ENCODE data around the gene SYNPO2.
"Not testable (repeated sequence)": the region's sequence is repeated elsewhere in the genome, so short reads cannot be mapped to it uniquely, and the experiment has no call there.

Gene SYNPO2

DNA sequence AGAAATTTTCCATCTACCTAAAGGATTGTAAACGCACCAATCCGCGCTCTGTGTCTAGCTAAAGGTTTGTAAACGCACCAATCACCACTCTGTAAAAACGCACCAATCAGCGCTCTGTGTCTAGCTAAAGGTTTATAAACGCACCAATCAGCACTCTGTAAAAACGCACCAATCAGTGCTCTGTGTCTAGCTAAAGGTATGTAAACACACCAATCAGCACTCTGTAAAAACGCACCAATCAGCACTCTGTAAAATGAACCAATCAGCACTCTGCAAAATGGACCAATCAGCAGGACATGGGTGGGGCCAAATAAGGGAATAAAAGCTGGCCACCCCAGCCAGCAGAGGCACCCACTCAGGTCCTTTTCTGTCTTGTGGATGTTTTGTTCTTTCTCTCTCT is 10.1 kb upstream of the SYNPO2 start:
- DNase-seq (ENCODE audit: low read depth in 3 of 3), result not testable (repeated sequence)

DNA sequence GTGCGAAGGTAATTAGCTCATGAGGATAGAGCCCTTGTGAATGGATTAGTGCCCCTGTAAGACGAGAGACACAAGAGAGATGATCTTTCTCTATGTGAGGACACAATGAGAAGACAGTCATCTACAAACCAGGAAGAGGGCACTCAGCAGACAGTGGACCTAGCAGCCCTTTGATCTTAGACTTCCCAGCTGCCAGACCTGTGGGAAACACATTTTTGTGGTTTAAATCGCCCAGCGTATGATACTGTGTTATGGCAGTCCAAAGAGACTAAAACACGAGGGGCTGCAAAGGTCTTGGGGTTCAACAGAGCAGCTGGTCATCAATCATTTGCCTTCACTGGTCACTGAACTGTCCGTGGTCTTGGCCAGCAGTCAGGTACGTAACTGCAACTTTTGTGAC is 9.2 kb upstream of the SYNPO2 start:
- DNase-seq (ENCODE audit: low read depth in 3 of 3), result no peak

DNA sequence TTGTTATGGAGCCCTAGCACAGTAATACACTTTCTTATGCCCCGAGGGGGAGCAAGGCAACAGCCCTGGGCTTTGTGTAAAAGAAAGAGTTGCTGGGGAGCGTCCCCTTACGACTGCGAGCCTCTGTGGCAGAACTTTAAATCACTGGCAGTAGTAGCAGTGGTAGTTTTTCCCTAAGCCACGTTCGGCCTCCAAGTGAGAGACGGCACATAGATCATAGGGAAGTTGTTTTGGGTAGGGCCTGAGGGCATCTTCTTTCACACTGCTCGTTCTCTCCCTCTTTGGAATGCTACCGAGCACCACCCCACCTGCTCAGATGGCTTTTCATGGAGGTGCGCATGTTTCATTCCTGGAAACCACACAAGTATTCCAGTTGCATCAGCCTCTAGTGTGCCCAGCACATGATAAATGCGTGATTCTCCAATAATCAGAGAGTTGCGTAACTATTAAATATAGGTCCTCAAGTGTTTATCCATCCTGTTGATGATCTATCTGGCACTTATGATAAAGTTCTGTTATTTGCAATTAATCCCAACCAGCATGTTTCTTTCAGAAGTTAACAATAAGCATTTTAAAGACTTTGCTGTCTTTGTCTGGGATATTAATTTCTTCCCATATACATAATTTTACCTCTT is 7.0 kb upstream of the SYNPO2 start:
- DNase-seq (ENCODE audit: low read depth in 3 of 3), result no peak

DNA sequence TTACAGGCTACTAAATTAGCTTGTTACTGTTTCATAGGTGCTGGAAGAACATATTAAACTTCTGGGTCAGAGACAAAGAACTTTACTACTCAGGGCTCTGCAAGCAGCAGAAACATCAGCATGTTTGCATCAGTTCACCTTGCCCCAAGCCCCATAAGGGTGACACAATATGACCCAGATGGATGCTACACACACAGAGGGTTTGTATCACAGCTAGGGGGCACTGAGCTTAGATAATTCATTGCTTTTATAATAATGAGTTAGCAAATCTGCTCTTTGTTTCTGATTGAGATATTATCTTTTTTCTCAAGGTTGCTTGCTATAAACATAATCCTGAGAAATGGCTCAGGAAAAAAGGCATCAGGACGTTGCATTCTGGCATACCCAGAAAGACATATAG is 4.8 kb upstream of the SYNPO2 start:
- no peak for DNase-seq (ENCODE audit: low read depth in 3 of 3)

DNA sequence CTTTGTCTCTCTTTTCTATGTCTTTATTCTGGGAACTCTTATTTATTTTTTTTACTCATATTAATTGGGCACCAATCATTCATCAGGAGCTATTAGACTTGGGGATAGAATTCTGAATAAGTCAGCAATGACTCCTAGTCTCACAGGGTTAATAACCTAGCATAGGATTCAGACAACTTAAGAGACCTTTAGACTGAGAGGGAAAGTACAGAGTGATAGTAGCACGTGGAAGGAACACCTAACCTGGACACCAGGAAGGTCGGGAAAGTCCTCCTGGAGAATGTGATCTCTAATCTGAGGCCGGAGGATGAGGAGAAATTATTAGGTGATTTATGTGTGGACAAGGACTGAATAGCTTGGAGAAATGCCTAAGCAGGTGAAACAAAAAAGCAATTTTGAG is 3.9 kb upstream of the SYNPO2 start:
- DNase-seq (ENCODE audit: low read depth in 3 of 3), result no peak

DNA sequence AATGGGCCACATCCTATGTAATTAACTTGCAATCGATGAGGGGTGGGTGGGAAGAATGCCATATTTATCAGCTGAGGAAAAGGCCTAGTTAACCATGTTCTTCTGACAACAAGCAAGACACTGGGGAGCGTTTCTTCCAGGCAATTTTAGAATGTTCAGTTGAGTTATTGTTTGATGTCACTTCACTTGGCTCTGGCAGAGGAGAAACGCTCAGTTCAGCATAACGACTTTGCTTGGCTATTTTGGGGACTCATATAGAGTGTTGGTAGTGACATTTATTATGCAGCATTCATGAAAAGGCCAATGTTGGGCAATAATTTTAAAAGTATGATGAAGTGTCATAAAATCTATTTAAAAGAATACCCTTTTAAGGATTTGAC is 648 bp downstream of the SYNPO2 start:
- DNase-seq (ENCODE audit: low read depth in 3 of 3), result no peak

DNA sequence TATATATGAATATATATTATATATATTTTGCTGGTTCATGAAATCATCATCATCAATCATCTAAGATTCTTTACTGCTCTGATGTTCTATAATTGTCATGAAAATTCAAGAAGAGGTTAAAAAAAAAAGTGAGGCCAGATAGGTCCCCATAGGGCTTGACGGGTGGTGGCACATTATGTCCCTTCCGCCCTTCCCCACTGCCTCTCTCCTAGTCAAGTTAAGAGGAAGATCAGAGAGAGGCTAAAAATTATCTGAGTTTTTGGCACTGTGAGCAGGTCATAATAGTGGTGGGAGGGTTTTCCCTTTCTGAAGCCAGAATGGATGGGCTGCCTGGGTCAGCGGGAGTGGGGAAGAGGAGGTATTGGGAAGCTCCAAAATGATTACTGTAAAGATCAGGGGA is 5.4 kb downstream of the SYNPO2 start:
- no peak for DNase-seq (ENCODE audit: low read depth in 3 of 3)

DNA sequence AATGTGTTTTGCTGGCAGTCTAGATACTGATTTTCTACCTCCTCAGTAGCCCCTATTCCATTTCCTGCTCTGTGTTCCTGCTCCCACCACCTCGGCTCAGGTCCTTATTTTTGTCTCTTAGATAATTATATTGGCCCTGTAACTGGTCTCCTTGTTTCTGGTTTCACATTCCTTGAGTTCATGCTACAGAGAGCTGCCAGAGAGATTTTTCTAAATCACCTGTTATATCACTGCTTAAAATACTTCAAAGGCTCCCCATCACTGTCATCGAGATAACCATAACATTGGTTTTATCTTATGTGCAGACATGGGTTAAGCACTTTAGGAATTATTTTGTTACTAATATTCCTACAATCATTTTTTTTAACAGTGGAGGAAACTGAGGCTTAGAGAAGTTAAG is 9.6 kb downstream of the SYNPO2 start:
- DNase-seq (ENCODE audit: low read depth in 3 of 3), result no peak

DNA sequence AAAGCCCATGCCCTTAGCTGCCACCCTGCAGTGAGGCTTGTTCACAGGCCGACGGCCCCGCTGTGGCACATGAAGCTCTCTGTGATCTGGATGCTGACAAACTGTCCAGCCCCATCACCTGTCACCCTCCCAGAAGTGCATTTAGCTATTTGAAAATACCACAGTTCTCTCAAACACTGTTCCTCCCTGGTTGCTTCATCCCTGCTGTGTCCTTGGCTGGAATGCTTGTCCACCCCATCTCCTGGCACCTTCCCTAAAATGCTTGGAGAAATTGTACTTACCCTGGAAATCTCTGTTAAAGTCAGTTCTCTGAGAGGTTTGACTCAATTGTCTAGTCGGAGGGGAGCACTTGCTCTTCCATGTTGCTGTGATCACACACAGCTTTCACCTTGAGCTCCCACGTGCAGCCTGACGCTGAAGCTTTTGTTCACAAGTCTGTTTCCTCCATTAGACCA is 10.1 kb downstream of the SYNPO2 start:
- no peak for DNase-seq (ENCODE audit: low read depth in 3 of 3)

DNA sequence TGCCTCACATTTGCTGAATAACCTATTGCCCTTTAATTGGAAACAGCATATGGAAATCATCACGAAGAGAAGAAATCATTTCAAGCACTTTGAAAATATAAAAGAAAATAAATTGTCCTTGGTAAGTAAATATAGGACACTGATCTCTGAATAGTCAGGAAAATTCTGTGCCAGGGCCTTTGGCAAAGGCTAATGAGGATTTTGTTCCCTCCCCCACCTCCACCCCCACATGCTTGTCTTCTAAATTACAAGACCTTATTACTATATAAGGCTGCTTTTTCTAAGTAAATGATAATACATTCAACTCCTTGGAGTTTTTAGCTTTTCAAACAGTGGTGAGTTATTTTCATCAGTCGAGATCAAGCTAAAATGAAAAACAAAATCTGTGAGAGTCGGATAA is 15.8 kb downstream of the SYNPO2 start:
- no peak for DNase-seq (ENCODE audit: low read depth in 3 of 3)

DNA sequence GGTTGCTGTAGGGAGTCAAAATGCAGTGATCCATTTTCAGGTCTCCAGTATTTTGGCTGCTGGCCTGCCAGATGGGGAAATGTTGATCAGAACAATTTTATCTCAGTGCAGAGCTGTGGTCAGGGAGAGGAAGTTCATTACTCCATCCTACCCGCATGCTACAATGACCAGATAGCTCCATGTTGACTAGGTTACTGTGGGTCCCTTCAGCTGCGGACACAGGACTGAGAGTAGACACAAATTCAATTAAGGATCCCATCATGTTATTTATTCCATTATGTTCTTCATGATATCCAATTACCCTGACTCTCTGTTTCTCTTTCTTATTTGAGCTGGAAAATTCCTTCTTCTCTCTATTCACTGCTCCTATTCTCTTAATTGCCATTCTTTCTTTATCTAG is 16.3 kb downstream of the SYNPO2 start:
- no peak for DNase-seq (ENCODE audit: low read depth in 3 of 3)

DNA sequence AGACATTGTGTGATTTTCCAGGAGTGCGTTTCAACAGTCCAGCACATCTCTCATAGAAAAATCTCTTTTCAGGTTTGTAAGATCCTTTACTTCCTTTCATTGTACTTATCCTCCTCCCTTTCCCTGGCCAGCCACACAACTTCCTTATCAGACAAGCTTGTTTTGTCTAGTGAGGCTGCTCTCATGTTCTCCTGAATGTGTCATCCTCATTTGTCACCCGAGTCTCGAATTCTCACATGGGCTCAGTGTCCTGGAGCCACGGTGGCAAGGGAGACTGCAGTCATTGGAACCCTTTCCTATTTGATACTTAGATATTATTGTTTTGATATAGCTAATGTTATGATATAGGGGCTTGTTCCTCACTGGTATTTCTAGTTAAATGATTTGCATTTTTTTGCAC is 16.9 kb downstream of the SYNPO2 start:
- no peak for DNase-seq (ENCODE audit: low read depth in 3 of 3)

DNA sequence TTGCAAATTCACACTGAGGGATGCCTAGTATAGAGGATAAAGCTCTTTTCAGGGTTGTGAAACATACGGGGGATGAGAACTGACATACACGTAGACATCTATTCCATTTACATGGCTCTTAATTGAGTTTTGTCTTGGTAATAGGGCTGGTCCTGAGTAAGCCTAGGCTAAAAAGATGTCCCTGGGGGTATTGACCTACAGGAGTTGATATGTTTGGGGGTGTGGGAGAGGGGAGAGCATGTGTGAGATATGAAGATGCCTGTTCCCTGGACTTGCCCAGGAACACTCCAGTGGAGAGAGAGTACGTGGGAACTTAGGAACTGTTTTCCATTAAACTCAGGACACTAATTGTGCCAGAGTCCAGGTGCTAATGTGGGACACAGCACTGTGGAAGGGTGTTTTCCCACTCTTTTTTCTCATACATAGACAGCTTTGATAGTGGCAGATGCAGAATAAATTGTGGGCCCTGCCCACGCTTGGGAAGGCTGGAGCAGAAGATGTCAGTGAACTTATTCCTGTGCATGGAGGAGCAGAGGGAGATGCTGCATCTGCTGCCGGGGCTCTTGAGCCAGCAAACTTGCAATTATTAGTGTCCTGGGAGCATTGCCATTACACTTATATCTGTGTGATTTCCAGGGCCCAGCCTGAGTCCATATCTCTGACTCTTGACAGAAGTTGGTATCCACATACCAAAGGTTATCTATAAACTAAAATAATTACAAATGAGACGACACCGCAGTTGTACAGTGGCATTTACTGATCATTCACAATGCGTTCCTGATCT is 20.7 kb downstream of the SYNPO2 start:
- DNase-seq (ENCODE audit: low read depth in 3 of 3), result no peak

DNA sequence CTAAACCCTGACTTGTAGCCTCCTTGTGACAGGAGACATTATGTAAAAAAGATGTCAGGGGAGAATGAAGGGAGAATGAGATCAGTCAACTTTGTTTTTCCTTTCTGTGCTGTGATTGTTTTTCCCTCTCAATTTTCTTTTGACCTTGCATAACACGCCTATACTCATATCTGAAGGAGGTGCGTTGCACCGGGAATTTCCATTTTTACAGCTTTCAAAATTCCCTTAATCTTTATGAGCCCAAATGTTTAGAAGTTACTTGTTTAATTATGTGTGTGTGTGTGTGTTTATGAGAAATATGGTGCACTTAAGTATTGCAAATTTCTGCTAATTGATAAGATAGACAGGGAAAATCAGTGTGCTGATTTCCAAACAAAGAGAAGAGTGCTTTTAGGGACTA is 21.6 kb downstream of the SYNPO2 start:
- DNase-seq (ENCODE audit: low read depth in 3 of 3), result no peak

DNA sequence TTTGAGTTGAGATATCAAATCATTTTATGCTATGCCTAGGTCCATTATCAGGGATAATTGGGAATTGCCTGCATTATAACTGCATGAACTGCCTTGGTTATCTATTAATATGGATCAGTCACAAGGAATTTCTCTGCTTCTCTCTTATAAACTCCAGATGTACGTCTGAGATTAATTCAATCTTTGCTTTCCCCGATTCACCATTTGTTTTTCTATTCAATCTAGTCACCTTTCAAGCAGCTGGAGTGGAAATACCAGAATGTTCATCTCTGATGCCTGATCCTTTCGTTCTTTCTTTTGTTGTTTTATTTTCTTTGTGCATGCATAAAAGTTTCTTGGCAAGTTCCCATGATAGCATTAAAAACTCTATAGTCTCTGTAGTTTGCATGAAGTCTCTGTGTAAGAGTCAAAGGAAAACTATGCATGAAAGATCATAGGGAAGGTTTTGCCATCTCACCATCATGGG is 22.6 kb downstream of the SYNPO2 start:
- no peak for DNase-seq (ENCODE audit: low read depth in 3 of 3)

DNA sequence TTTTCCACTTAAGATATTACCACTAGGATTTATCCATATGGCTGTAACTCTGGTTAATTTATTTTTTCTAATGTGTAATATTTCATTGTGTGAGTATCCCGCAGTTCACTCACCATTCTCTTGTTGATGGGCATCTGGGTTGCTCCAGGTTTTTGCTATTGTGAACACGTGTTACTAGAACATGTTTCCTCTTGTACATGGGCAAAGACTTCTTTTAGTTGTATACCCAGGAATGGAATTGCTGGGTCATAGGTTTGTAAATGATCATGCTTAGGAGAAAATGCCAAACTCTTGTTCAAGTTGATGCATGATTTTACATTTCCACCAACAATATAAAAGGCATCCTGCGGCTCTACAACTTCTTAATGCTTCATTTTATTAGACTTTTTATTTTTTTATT is 26.8 kb downstream of the SYNPO2 start:
- DNase-seq (ENCODE audit: low read depth in 3 of 3), result no peak

DNA sequence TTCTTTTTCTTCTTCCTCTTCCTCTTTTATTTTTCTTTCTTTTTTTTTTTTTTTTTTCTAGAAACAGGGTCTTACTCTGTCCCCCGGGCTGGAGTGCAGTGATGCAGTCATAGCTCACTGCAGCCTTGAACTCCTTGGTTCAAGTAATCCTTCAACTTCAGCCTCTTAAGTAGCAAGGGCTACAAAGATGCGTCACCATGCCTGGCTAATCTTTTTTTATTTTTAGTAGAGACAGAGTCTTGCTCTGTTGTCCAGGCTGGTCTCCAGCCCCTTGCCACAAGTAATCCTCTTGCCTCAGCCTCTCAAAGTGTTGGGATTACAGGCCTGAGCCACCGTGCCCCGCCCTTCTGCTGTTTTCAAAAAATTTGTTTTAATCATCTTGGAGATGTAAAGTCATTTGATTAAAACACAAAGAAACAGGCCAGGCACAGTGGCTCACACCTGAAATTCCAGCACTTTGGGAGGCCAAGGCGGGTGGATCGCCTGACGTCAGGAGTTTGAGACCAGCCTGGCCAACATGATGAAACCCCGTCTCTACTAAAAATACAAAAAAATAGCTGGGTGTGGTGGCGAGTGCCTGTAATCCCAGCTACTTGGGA is 28.1 kb downstream of the SYNPO2 start:
- DNase-seq (ENCODE audit: low read depth in 3 of 3), result no peak

DNA sequence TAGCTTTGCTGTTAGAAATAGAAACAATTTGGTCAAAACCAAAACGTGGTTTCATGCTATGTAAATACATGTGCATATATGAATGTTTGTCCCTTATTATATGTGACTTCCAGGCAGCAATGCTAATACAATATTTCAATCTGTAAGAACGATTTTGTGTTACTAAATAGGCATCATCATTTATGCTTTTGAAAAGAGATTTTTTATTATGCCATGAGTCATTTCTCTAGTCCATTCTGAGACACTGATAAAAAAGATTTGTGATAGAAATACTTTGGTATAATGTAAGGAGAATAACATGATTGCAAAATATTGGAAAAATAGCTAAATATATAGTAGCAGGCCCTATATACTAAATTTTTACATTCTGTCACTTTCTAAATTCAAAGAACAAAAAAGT is 28.9 kb downstream of the SYNPO2 start:
- DNase-seq (ENCODE audit: low read depth in 3 of 3), result no peak

DNA sequence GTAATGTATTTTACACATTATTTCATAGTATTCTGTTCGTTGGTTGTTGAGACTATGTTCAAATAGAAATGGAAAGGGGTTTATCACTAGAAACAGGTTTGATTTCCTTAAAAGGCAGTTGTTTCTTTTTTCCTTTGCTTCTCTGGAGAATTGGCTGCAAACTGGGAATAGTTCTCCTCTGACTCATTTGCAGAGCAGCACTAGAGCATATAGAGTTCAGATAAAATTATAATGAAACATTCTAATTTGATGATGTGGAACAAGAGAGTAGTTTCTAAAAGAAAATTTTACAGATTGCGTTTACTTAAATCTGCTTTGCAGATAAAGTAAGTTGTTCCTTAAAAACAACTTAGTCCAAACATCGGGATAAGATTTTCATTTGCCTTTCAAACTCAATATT is 29.7 kb downstream of the SYNPO2 start:
- no peak for DNase-seq (ENCODE audit: low read depth in 3 of 3)

DNA sequence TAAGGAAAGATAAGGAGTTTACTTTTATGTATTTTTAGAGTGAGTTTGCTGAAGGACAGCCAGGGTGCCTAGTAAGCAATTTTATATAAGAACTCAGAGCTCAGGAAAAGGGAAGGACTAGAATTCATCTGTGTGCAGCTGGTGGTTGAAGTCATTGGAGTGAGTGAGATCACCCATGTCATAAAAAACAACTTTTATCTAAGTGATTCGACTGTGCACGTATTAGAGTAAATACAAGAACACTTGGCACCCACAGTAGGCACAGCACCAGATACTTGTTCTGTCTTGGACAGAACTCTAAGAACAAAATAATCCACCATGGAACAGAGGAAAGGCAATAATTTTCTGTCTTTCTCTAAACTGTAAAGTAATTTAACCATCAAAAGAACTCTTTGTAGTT is 31.6 kb downstream of the SYNPO2 start:
- no peak for DNase-seq (ENCODE audit: low read depth in 3 of 3)

DNA sequence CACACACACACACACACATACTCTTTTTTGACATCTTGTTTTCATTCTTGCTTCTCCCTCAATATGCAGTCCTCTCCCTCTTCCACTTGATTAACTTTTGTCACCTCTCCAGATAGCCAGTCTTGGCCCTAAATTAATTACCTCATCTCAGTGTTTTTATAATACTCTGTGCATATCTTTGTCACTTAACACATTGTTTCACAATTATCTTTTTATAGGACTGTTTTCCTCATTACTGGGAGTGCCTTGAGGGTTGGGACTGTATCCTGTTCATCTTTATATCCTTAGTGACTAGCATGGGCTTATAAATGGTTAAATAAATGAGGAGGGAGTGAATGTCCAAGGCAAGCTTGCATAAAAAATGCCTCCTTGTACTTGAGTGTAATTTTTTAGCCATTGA is 33.1 kb downstream of the SYNPO2 start:
- no peak for DNase-seq (ENCODE audit: low read depth in 3 of 3)

DNA sequence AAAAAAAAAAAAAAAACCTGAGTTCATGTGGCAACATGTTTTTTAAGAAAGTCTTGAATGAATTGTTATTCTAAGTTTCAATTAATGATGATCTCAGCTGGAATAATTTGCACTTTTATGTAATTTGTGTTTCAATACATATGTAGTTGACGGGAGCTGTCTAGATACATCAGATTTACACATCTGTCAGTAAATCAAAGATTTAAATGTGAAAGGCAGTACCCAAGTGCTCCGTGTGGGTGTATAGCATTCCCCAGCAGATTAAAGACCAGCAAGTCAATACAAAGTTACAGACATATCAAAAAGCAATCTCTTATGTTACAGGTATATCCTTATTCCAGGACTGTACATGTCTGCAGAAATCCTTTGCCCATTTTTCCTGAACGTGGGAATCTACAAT is 35.2 kb downstream of the SYNPO2 start:
- no peak for DNase-seq (ENCODE audit: low read depth in 3 of 3)

DNA sequence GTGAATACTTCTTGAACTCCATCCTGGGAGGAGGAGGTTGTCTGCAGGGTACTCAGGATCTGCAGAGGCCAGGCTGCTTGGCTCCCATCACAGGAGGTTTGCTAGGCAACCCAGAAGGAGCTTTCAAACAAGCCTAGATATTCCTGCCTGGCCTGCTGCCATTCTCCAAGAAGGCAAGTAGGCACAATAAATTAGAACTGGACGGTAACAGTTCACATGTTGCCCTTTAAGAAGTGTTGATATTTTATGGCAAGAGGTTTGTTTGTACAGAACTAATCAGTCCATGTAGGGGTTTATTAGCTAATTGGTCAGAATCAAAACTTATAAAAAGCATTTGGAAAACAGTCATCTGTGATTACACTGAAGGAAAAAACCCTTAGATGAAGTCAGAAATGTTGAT is 39.3 kb downstream of the SYNPO2 start:
- DNase-seq (ENCODE audit: low read depth in 3 of 3), result no peak
